ENCODE results near the gene TTL.

DNA sequence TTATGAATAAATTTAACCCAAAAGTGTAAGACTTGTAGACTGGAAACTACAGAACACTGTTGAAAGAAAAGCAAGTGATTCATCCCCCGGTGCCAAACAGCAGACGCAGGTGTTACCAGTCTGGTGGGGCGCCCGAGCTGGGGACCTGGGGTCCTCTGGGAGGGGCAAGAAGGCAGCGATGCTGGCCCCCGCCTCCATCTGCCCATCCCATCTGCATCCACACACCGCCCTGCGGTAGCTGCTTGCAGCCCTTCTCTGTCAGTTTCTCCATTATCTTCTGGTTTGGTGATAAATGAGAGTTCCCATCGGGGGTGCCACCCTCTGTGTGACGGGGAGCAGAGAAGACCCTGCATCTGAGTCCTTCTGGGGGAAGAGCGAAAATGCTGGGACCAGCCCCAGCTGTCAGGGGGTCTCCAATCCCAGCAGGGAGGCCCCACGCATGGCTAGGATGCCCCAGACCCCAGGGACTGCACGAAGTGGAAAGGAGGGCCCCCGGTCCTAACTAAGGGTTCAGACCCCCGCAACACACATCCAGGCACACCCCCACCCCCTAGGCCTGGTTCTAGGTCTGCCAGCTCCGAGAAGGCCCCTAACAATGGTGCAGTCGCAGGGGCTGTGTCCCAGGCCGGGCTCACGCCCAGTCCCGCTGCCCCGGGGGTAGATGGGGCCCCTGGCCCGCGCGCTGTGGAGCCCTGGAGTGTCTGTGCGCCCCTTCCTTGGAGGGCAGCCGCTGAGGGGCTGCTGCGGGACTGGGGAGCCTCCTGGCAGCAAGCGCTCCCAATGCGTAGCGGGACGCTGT, 47.8 kb upstream of the TTL start:
- TF ChIP-seq PBX3 (IDR thresholded peaks at IDR 0.05) (no peak), SMC3 (IDR thresholded peaks at IDR 0.05; ENCODE audit: low read depth, low read length) (no peak), CTCF (IDR thresholded peaks at IDR 0.05) (no peak), FOSL2 (IDR thresholded peaks at IDR 0.05; ENCODE audit: borderline replicate concordance, low read depth) (no peak), RFX5 (IDR thresholded peaks at IDR 0.05; ENCODE audit: low read length) (no peak), TCF12 (IDR thresholded peaks at IDR 0.05) (no peak), MAX (IDR thresholded peaks at IDR 0.05; ENCODE audit: low read depth) (no peak), RAD21 (IDR thresholded peaks at IDR 0.05; ENCODE audit: low read length) (no peak), JUND (IDR thresholded peaks at IDR 0.05) (no peak)
- TF ChIP-seq, protein P1, sequence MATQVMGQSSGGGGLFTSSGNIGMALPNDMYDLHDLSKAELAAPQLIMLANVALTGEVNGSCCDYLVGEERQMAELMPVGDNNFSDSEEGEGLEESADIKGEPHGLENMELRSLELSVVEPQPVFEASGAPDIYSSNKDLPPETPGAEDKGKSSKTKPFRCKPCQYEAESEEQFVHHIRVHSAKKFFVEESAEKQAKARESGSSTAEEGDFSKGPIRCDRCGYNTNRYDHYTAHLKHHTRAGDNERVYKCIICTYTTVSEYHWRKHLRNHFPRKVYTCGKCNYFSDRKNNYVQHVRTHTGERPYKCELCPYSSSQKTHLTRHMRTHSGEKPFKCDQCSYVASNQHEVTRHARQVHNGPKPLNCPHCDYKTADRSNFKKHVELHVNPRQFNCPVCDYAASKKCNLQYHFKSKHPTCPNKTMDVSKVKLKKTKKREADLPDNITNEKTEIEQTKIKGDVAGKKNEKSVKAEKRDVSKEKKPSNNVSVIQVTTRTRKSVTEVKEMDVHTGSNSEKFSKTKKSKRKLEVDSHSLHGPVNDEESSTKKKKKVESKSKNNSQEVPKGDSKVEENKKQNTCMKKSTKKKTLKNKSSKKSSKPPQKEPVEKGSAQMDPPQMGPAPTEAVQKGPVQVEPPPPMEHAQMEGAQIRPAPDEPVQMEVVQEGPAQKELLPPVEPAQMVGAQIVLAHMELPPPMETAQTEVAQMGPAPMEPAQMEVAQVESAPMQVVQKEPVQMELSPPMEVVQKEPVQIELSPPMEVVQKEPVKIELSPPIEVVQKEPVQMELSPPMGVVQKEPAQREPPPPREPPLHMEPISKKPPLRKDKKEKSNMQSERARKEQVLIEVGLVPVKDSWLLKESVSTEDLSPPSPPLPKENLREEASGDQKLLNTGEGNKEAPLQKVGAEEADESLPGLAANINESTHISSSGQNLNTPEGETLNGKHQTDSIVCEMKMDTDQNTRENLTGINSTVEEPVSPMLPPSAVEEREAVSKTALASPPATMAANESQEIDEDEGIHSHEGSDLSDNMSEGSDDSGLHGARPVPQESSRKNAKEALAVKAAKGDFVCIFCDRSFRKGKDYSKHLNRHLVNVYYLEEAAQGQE (IDR thresholded peaks at IDR 0.05; ENCODE audit: low read depth, low read length), result no peak

Measured in SK-N-SH (cell line).